WTC11 (cell line): ENCODE measurements around the gene IPO11. TPM values are rescaled to one million over a fixed set of nuclear protein-coding genes. Genes with fewer than 3 reads are reported as not detected.

Experiments used
- ATAC-seq: fragments of 200-7000 bp; cut with Tn5 transposase; 2 replicates; pipeline ENCODE4 v1.10.0; 2021; ENCODE audit warnings: mild to moderate bottlenecking, moderate library complexity
- CTCF ChIA-PET: fragments of 300-600 bp; sonication (Branson Sonifier 250); formaldehyde crosslinking; loops from one replicate; lab custom pipeline; 2021; ENCODE audit warnings: antibody characterized with exemption; lab: Charles Lee
- POLR2A ChIA-PET: fragments of 350-600 bp; sonication (Branson Sonifier 250); formaldehyde crosslinking; loops from one replicate; lab custom pipeline; 2021; ENCODE audit warnings: antibody characterized with exemption; lab: Charles Lee
- DNase-seq: peaks from one replicate; pipeline ENCODE4 v3.0.0; 2021; ENCODE audit warnings: low spot score
- H3K27ac Mint-ChIP-seq: 2 replicates; pipeline ENCODE4 v1.8.0; 2021; ENCODE audit warnings: mixed read lengths
- H3K27me3 Mint-ChIP-seq: 2 replicates; pipeline ENCODE4 v1.8.0; 2021; ENCODE audit warnings: low read depth, mild to moderate bottlenecking, moderate library complexity, mixed read lengths
- H3K36me3 Mint-ChIP-seq: 2 replicates; pipeline ENCODE4 v1.8.0; 2021; ENCODE audit warnings: mixed read lengths
- H3K4me1 Mint-ChIP-seq: 2 replicates; pipeline ENCODE4 v1.8.0; 2022; ENCODE audit warnings: mixed read lengths
- H3K4me3 Mint-ChIP-seq: 2 replicates; pipeline ENCODE4 v1.8.0; 2021; ENCODE audit warnings: mild to moderate bottlenecking, moderate library complexity, mixed read lengths
- H3K9me3 Mint-ChIP-seq: 2 replicates; pipeline ENCODE4 v1.8.0; 2021; ENCODE audit warnings: mixed read lengths
- CREB1 ChIP-seq: sonication (generic); formaldehyde crosslinking; IDR thresholded peaks from 2 replicates; pipeline ENCODE4 v1.8.0; 2023; ENCODE audit warnings: mild to moderate bottlenecking, missing genetic modification reagents
- EMX1 ChIP-seq: fragments of 250-450 bp; sonication (Bioruptor Pico); IDR thresholded peaks from 2 replicates; pipeline ENCODE4 v1.8.0; 2021; ENCODE audit warnings: mild to moderate bottlenecking
- GABPB1 ChIP-seq: sonication (generic); formaldehyde crosslinking; IDR thresholded peaks from 2 replicates; pipeline ENCODE4 v1.8.1; 2023; ENCODE audit warnings: mild to moderate bottlenecking, missing genetic modification reagents
- HMGA2 ChIP-seq: fragments of 250-450 bp; sonication (Bioruptor Pico); IDR thresholded peaks from 2 replicates; pipeline ENCODE4 v1.4.0; 2021; ENCODE audit warnings: mild to moderate bottlenecking, moderate library complexity
- NFATC4 ChIP-seq: fragments of 250-450 bp; sonication (Bioruptor Pico); IDR thresholded peaks from 2 replicates; pipeline ENCODE4 v1.9.0; 2021; ENCODE audit warnings: mild to moderate bottlenecking
- RELA ChIP-seq: sonication (generic); formaldehyde crosslinking; IDR thresholded peaks from 2 replicates; pipeline ENCODE4 v1.8.1; 2022; ENCODE audit warnings: missing genetic modification reagents, mild to moderate bottlenecking, borderline replicate concordance
- TEAD1 ChIP-seq: sonication (generic); formaldehyde crosslinking; IDR thresholded peaks from 2 replicates; pipeline ENCODE4 v1.8.0; 2022; ENCODE audit warnings: mild to moderate bottlenecking, missing genetic modification reagents
- ZNF121 ChIP-seq: sonication (generic); formaldehyde crosslinking; IDR thresholded peaks from 2 replicates; pipeline ENCODE4 v1.8.0; 2023; ENCODE audit warnings: missing genetic modification reagents
- ZNF396 ChIP-seq: fragments of 250-450 bp; sonication (Bioruptor Pico); IDR thresholded peaks from 2 replicates; pipeline ENCODE4 v1.8.0; 2021; ENCODE audit warnings: mild to moderate bottlenecking, moderate library complexity, borderline replicate concordance
- total RNA-seq: library from RNA; stranded (reverse); gene quantifications from 3 replicates; pipeline ENCODE4 v1.2.3, GENCODE V29; 2021
- TF ChIP-seq, protein P1 (sequence below): fragments of 250-450 bp; sonication (Bioruptor Pico); IDR thresholded peaks from 2 replicates; pipeline ENCODE4 v1.9.0; 2021; ENCODE audit warnings: mild to moderate bottlenecking
- TF ChIP-seq, protein P2 (sequence below): sonication (generic); formaldehyde crosslinking; IDR thresholded peaks from 2 replicates; pipeline ENCODE4 v1.8.1; 2022; ENCODE audit warnings: mild to moderate bottlenecking, missing genetic modification reagents, moderate library complexity, borderline replicate concordance
- TF ChIP-seq, protein P3 (sequence below): fragments of 250-450 bp; sonication (Bioruptor Pico); IDR thresholded peaks from 2 replicates; pipeline ENCODE4 v1.9.0; 2021; ENCODE audit warnings: moderate library complexity, mild to moderate bottlenecking, inconsistent platforms, borderline replicate concordance
- TF ChIP-seq, protein P4 (sequence below): sonication (generic); formaldehyde crosslinking; IDR thresholded peaks from 2 replicates; pipeline ENCODE4 v1.8.0; 2022; ENCODE audit warnings: mild to moderate bottlenecking, missing genetic modification reagents
- TF ChIP-seq, protein P5 (sequence below): sonication (generic); formaldehyde crosslinking; IDR thresholded peaks from 2 replicates; pipeline ENCODE4 v1.8.0; 2022; ENCODE audit warnings: mild to moderate bottlenecking, missing genetic modification reagents
- TF ChIP-seq, protein P6 (sequence below): sonication (generic); formaldehyde crosslinking; IDR thresholded peaks from 2 replicates; pipeline ENCODE4 v1.8.0; 2022; ENCODE audit warnings: missing genetic modification reagents

Gene IPO11
- total RNA-seq, 1 experiment from 2014 or later: 61.9 TPM

DNA sequence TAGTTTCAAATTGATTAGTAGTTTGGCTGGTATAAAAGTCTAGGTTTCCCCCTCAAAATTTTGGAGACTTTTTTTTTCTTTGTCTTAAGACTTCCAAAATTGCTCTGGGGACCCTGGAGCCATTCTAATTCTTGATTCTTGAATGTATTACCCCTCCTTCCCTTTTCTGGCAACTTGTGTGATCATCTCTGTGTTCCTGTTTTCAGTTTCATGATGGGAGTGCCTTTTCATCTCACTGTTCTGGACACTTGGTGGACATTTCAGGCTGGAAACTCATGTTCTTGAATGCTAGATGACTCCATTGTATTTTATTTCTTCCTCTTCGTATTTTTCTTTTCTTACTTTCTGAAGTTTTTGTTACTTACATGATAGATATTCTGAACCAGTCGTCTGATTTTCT lies 108.8 kb downstream of the IPO11 start:
- ATAC-seq: no peak
- Mint-ChIP-seq H3K9me3 (no peaks in the 10 kb centered on the region), H3K36me3 (peaks cover 19% of the 10 kb centered on the region), H3K4me1 (peaks cover 21% of the 10 kb centered on the region), H3K27me3 (no peaks in the 10 kb centered on the region; the same call in 1 of the 2 replicates), H3K4me3 (no peak overlapping the region), H3K27ac (peak overlapping the region; percentile 9; the same call in 1 of the 2 replicates)
- no peak for TF ChIP-seq NFATC4
- no peak for TF ChIP-seq HMGA2 (CRISPR knock-in tag)
- TF ChIP-seq, protein P1, sequence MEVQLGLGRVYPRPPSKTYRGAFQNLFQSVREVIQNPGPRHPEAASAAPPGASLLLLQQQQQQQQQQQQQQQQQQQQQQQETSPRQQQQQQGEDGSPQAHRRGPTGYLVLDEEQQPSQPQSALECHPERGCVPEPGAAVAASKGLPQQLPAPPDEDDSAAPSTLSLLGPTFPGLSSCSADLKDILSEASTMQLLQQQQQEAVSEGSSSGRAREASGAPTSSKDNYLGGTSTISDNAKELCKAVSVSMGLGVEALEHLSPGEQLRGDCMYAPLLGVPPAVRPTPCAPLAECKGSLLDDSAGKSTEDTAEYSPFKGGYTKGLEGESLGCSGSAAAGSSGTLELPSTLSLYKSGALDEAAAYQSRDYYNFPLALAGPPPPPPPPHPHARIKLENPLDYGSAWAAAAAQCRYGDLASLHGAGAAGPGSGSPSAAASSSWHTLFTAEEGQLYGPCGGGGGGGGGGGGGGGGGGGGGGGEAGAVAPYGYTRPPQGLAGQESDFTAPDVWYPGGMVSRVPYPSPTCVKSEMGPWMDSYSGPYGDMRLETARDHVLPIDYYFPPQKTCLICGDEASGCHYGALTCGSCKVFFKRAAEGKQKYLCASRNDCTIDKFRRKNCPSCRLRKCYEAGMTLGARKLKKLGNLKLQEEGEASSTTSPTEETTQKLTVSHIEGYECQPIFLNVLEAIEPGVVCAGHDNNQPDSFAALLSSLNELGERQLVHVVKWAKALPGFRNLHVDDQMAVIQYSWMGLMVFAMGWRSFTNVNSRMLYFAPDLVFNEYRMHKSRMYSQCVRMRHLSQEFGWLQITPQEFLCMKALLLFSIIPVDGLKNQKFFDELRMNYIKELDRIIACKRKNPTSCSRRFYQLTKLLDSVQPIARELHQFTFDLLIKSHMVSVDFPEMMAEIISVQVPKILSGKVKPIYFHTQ: no peak
- TF ChIP-seq GABPB1 (CRISPR knock-in tag): no peak
- TF ChIP-seq, protein P2, sequence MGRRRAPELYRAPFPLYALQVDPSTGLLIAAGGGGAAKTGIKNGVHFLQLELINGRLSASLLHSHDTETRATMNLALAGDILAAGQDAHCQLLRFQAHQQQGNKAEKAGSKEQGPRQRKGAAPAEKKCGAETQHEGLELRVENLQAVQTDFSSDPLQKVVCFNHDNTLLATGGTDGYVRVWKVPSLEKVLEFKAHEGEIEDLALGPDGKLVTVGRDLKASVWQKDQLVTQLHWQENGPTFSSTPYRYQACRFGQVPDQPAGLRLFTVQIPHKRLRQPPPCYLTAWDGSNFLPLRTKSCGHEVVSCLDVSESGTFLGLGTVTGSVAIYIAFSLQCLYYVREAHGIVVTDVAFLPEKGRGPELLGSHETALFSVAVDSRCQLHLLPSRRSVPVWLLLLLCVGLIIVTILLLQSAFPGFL (CRISPR knock-in tag): no peak
- no peak for TF ChIP-seq EMX1
- TF ChIP-seq RELA (CRISPR knock-in tag): no peak
- TF ChIP-seq, protein P3, sequence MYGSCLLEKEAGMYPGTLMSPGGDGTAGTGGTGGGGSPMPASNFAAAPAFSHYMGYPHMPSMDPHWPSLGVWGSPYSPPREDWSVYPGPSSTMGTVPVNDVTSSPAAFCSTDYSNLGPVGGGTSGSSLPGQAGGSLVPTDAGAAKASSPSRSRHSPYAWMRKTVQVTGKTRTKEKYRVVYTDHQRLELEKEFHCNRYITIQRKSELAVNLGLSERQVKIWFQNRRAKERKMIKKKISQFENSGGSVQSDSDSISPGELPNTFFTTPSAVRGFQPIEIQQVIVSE (CRISPR knock-in tag): no peak
- TF ChIP-seq, protein P4, sequence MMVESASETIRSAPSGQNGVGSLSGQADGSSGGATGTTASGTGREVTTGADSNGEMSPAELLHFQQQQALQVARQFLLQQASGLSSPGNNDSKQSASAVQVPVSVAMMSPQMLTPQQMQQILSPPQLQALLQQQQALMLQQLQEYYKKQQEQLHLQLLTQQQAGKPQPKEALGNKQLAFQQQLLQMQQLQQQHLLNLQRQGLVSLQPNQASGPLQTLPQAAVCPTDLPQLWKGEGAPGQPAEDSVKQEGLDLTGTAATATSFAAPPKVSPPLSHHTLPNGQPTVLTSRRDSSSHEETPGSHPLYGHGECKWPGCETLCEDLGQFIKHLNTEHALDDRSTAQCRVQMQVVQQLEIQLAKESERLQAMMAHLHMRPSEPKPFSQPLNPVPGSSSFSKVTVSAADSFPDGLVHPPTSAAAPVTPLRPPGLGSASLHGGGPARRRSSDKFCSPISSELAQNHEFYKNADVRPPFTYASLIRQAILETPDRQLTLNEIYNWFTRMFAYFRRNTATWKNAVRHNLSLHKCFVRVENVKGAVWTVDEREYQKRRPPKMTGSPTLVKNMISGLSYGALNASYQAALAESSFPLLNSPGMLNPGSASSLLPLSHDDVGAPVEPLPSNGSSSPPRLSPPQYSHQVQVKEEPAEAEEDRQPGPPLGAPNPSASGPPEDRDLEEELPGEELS (CRISPR knock-in tag): no peak
- TF ChIP-seq CREB1 (CRISPR knock-in tag): no peak
- TF ChIP-seq TEAD1 (CRISPR knock-in tag): no peak
- TF ChIP-seq ZNF396 (CRISPR knock-in tag): no peak
- TF ChIP-seq, protein P5, sequence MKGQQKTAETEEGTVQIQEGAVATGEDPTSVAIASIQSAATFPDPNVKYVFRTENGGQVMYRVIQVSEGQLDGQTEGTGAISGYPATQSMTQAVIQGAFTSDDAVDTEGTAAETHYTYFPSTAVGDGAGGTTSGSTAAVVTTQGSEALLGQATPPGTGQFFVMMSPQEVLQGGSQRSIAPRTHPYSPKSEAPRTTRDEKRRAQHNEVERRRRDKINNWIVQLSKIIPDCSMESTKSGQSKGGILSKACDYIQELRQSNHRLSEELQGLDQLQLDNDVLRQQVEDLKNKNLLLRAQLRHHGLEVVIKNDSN (CRISPR knock-in tag): no peak
- TF ChIP-seq ZNF121: no peak
- TF ChIP-seq, protein P6, sequence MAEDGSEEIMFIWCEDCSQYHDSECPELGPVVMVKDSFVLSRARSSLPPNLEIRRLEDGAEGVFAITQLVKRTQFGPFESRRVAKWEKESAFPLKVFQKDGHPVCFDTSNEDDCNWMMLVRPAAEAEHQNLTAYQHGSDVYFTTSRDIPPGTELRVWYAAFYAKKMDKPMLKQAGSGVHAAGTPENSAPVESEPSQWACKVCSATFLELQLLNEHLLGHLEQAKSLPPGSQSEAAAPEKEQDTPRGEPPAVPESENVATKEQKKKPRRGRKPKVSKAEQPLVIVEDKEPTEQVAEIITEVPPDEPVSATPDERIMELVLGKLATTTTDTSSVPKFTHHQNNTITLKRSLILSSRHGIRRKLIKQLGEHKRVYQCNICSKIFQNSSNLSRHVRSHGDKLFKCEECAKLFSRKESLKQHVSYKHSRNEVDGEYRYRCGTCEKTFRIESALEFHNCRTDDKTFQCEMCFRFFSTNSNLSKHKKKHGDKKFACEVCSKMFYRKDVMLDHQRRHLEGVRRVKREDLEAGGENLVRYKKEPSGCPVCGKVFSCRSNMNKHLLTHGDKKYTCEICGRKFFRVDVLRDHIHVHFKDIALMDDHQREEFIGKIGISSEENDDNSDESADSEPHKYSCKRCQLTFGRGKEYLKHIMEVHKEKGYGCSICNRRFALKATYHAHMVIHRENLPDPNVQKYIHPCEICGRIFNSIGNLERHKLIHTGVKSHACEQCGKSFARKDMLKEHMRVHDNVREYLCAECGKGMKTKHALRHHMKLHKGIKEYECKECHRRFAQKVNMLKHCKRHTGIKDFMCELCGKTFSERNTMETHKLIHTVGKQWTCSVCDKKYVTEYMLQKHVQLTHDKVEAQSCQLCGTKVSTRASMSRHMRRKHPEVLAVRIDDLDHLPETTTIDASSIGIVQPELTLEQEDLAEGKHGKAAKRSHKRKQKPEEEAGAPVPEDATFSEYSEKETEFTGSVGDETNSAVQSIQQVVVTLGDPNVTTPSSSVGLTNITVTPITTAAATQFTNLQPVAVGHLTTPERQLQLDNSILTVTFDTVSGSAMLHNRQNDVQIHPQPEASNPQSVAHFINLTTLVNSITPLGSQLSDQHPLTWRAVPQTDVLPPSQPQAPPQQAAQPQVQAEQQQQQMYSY (CRISPR knock-in tag): no peak
- no peak for DNase-seq
- POLR2A ChIA-PET: no interaction called here
- CTCF ChIA-PET: no interaction called here
